Stimulated activated CD4-positive, alpha-beta T cell treated with anti-CD3 and anti-CD28 coated beads, Interleukin-12 subunit alpha, Interleukin-12 subunit beta, amount 100 ng/mL, for 4 hours (primary cell): ENCODE results near the gene TNNI3K.

ENCODE experiments used
- DNase-seq: peaks from one replicate; pipeline ENCODE4 v3.0.0-alpha.2; 2020

TNNI3K gene

GRCh38 chr1:74396933-74397332 is 161.7 kb downstream of the TNNI3K start:
- no peak for DNase-seq

GRCh38 chr1:74399249-74399648 is 164.1 kb downstream of the TNNI3K start:
- no peak for DNase-seq

GRCh38 chr1:74402873-74403272 is 167.7 kb downstream of the TNNI3K start:
- no peak for DNase-seq

- no peak for DNase-seq
These were observed 168.4 kb downstream of the TNNI3K start for GRCh38 chr1:74403606-74404005.

GRCh38 chr1:74406759-74407158 is 171.6 kb downstream of the TNNI3K start:
- no peak for DNase-seq

GRCh38 chr1:74407902-74408301 is 172.7 kb downstream of the TNNI3K start:
- DNase-seq, result no peak

GRCh38 chr1:74412244-74412643 is 177.1 kb downstream of the TNNI3K start:
- DNase-seq, result no peak

GRCh38 chr1:74415935-74416334 is 180.7 kb downstream of the TNNI3K start:
- no peak for DNase-seq

GRCh38 chr1:74419611-74420010 is 184.4 kb downstream of the TNNI3K start:
- DNase-seq, result no peak

- no peak for DNase-seq
These were observed 185.3 kb downstream of the TNNI3K start for GRCh38 chr1:74420467-74420866.

GRCh38 chr1:74422421-74423292 is 187.5 kb downstream of the TNNI3K start:
- DNase-seq, result no peak

GRCh38 chr1:74423471-74423870 is 188.3 kb downstream of the TNNI3K start:
- DNase-seq, result no peak

- DNase-seq, result no peak
These were observed 190.5 kb downstream of the TNNI3K start for GRCh38 chr1:74425676-74426075.

GRCh38 chr1:74426208-74426937 is 191.2 kb downstream of the TNNI3K start:
- DNase-seq, result no peak

- no peak for DNase-seq
These were observed 192.5 kb downstream of the TNNI3K start for GRCh38 chr1:74427681-74428080.

GRCh38 chr1:74429580-74429979 is 194.4 kb downstream of the TNNI3K start:
- DNase-seq, result no peak

GRCh38 chr1:74430342-74430934 is 195.3 kb downstream of the TNNI3K start:
- DNase-seq, result no peak

GRCh38 chr1:74431531-74431930 is 196.3 kb downstream of the TNNI3K start:
- DNase-seq, result no peak

GRCh38 chr1:74432325-74432724 is 197.1 kb downstream of the TNNI3K start:
- no peak for DNase-seq

GRCh38 chr1:74434321-74434720 is 199.1 kb downstream of the TNNI3K start:
- DNase-seq, result no peak

GRCh38 chr1:74436078-74436477 is 200.9 kb downstream of the TNNI3K start:
- no peak for DNase-seq

- no peak for DNase-seq
These were observed 201.8 kb downstream of the TNNI3K start for GRCh38 chr1:74437035-74437434.

GRCh38 chr1:74452035-74452434 is 216.8 kb downstream of the TNNI3K start:
- DNase-seq, result no peak

- no peak for DNase-seq
These were observed 218.1 kb downstream of the TNNI3K start for GRCh38 chr1:74453277-74453676.
